GM18873 (cell line): ENCODE measurements around the gene ZNF358.

ENCODE experiments used
- ATAC-seq: cut with Tn5 transposase; IDR thresholded peaks from one replicate; pipeline ENCODE4 v1.9.1; 2021; ENCODE audit warnings: mild to moderate bottlenecking, moderate library complexity, moderate number of reproducible peaks; ENCODE audit not compliant: unreplicated experiment, low FRiP score

The ZNF358 gene

GRCh38 chr19:7488736-7489353 lies 27.1 kb upstream of the ZNF358 start, which contains the start of gene PEX11G:
Gene PEX11G, minus strand, starts transcription at chr19:7489035. Its CDS starts 25 bp downstream, at chr19:7489010.
- ATAC-seq, result no peak

DNA sequence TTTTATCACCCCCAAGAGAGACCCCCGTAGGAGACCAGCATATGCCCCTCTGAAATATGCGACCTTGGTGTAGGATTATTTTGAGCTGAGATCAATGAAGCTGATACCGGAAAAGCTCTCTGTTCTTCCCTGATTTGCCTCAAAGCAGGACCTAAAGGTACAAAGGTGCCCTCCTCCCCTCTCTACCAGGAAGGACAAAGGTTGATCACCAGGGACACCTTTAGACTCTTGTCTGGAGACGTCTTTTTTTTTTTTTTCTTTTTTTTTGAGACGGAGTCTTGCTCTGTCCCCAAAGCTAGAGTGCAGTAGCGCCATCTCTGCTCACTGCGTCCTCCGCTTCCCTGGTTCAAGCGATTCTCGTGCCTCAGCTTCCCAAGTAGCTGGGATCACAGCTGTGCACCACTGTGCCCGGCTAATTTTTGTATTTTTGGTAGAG lies 26.3 kb upstream of the ZNF358 start:
- ATAC-seq, result no peak

GRCh38 chr19:7492142-7492541 lies 23.8 kb upstream of the ZNF358 start:
- ATAC-seq, result no peak

- ATAC-seq, result no peak
These were observed 23.3 kb upstream of the ZNF358 start for GRCh38 chr19:7492558-7492957.

GRCh38 chr19:7494416-7495098 lies 21.3 kb upstream of the ZNF358 start:
- no peak for ATAC-seq

DNA sequence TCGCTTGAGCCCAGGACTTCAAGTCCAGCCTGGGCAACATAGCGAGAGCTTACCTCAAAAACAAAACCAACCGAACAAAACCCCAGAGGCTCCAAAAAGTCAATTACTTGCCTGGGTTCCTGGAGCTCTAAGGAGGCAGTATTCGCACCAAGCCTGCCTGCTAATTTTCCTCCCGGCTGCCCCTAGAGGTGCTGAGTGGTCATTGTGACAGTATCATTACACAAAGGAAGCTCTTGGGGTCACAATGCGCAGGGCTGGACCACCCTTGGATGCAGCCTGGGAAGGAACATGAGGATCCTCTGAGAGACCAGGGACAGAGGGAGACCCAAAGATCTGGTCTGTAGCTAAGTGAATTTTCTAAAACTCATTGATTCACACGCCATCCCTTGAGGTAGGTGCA lies 18.6 kb upstream of the ZNF358 start:
- ATAC-seq, result no peak

- ATAC-seq, result no peak
These were observed 15.0 kb upstream of the ZNF358 start for GRCh38 chr19:7500811-7501450.

DNA sequence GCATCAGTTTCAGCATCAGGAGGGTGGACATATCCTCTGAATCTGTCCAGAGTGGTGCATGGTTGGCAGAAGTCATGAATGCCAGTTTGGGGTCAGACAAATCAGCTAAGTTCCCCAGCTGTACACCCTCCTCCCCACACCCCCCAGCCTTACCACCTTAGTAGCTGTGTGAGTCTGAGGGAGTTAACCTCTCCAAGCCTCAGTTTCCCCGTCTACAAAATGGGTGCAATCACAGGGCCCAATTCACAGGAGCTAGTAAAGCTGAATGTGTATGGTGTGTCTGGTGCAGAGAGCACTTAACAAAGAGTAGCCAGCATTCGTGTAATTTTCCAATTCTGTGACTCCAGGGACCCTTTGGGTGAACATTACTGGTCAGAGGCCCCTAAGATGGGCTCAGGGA lies 13.4 kb upstream of the ZNF358 start:
- ATAC-seq, result no peak

DNA sequence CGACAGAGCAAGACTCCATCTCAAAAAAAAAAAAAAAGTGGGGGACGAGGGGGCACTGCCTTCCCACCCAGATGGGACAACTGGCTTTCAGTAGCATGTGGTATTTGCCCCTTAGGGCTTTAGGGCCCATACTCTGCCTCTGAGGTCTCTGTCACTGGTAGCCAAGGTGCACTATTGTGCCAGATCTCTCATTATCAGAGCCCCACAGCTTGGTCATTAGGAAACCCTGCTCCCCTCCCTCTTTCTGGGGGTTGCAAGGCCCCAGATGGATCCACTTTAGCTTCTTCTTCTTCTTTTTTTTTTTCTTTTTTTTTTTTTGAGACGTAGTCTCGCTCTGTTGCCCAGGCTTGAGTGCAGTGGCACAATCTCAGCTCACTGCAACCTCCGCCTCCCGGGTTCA lies 11.2 kb upstream of the ZNF358 start:
- no peak for ATAC-seq

DNA sequence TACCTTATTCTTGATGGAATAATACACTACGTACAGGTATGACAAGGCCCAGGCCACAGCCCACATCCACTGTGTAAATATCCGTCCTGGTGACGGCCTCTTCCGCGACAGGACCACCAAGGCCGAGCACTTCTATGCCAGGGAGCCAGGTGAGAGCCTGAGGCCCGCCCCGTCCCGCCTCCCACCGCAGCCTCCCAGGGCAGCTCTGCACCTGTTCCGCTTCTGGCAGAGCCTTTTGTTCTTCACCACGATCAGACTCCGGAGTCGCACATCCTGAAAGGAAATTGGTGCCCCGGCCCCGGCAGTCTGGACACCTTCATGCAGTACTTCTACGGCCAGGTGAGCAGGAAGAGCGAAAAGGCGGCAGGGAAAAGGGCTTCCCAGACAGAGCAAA lies 10.6 kb upstream of the ZNF358 start:
- ATAC-seq, result no peak

- no peak for ATAC-seq
These were observed 10.1 kb upstream of the ZNF358 start for GRCh38 chr19:7505682-7506384.

DNA sequence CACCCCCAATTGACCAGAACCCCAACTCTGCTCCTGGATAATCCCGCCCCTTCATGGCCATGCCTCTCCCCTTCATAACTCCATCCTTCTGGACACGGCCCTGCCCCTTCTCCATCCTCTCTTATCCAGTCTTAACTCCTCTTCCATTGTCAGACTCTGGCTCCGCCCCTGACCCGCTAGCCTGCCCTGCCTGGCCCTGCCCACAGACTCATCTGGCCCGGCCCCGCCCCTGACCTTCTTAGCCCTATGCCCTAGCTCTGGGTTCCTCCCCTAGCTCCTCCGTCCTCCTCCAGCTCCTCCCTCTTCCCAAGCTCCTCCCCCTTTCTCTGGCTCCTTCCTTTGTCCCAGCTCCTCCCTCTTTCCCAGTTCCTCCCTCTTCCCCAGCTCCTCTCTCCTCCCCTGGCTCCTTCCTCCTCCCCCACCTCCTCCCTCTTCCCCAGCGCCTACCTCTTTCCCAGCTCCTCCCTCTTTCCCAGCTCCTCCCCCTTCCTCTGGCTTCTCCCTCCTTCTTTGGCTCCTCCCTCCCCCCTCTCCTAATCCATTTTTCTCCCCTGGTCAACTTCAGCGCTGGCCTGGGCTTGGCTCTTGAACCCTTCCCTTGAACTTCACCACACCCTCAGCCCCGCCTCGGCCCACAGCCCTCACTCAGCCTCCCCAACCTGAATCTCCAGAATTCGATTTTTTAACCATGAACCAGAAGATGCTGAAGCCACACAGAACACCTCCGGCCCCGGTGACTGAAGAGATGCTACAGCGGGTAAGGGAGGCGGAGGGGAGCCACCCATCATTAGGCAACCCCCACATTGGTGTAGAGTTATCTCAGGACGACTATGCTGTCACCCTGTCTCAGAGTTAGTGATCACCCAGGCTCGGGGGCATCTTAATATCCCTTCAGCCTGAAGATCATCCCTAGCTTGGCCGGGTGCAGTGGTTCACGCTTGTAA lies 9.2 kb upstream of the ZNF358 start:
- no peak for ATAC-seq

DNA sequence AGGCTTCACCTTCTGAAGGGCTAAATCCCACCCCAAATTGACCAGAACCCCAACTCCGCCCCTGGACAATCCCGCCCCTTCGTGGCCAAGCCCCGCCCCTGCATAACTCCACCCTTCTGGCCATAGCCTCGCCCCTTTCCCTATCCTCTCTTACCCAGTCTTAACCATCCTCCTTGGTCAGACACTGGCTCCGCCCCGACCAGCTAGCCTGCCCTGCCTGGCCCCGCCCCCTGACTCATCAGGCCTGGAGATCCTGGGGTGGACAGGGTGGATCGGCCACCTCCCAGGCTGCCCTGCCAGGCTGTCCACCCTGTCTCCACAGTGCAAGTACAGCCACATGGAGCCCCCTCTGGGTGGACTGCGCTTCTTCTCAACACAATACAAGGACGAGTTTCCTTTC lies 8.0 kb upstream of the ZNF358 start:
- ATAC-seq, result no peak

DNA sequence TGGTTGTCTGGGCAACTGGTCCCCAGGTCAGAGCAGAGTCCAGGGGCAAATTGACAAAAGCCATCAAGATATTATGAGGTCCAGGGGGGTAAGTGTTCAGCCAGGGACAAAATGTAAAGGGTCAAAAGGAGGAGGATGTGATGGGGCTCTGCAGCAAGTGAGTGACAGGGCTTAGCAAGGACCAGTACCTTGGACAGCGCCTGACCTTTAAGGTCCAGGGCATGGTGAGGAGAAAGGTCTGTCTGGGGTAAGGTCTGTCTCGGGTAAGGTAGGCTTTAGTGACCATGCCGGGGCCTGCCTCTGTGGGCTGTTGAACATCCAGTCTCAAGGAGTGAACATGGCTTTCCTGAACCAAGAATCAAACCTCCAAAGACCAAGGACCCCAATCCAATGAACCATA lies 6.3 kb upstream of the ZNF358 start:
- no peak for ATAC-seq

DNA sequence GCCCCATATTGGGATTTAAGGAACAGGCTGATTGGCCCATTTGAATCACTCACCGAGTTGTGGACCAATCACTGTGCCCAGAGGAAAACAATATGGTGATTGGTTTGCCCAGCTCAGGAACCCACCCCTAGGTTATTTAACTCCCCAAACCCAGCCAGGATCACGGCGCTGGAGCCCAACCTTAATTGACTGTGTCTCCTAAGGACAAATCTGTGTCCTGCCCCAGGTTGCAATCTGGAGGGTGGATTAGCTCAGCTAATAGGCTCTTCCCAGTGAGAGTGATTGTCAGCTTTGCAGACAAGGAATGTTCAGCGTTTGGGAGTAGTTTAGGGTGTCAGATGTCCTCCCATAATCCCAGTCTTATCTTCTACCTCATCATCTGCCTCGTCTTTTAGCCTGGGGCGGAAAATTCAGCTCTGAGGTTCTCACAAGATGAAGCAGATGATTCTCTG lies 3.5 kb upstream of the ZNF358 start:
- ATAC-seq, result no peak

DNA sequence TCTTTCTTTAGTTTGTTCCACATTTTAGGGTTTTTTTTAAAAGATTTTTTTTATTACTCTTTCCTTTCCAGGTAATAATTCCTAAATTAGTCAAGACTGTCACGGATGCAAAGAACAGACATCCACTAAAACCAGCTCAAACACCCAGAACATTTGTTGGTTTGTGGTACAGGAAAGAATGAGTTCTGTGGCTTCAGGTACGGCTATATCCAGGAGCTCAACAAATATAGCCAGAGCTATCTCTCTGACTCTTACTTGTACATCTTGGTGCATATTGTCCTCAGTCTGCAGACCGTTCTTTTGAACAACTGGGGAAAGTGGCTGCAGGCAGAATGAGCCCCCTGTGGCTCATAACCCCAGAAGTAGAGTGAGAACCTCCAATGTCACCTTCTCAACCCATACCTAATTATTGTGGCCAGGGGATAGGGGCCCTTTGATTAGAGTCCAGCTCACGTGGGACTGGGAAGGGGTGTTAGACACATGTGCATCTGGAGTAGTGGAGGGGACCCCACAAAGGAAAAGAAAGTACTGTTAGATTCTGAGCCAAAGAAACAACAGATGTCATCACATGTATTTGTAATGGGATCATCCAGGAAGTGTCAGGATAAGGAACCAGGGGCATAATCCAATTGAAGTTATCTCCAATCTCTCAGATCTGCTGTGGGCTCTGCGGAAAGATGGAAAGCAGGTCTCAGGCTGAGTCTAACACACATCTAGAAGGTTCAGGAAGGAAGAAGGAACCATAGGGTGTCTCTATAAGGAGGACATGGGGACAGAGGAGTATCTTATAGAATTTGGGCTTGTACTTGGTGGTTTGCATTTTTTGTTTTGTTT lies 1.9 kb upstream of the ZNF358 start:
- ATAC-seq, result no peak

- ATAC-seq, result no peak
These were observed 726 bp upstream of the ZNF358 start for GRCh38 chr19:7515110-7515644.

GRCh38 chr19:7516333-7516732 lies 430 bp downstream of the ZNF358 start:
- ATAC-seq, result no peak

DNA sequence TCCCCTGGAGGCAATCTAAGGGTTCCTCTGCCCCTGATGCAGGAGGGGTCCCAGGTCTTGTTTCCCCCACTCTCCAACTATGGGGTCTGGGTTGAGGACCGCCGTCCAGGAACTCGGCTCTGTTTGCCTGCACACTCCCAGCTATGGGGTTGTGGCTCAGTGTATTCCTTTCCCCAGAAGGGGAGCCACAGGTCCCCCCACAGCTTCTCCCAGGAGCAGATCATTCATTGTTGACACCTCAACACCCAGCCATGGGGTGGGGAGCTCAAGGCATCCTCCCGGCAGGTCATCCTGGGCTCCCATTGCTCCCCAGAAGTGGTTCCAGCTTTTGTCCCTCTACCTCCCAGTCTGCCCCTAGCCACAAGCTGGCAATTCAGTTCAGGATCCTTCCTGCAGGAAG lies 975 bp downstream of the ZNF358 start:
- ATAC-seq, result no peak
